ENCODE results near the gene ABCC1.

ABCC1 gene

GRCh38 chr16:16025214-16025968, 76.0 kb downstream of the ABCC1 start:
- peak; percentile 44 to 68 for DNase-seq

- DNase-seq: no peak
Measured at GRCh38 chr16:16027728-16028310, 78.4 kb downstream of the ABCC1 start.

GRCh38 chr16:16028311-16028999, 79.0 kb downstream of the ABCC1 start:
- no peak for DNase-seq

GRCh38 chr16:16029431-16030011, 80.1 kb downstream of the ABCC1 start:
- DNase-seq: no peak

- no peak for DNase-seq
Measured at GRCh38 chr16:16030449-16030848, 81.0 kb downstream of the ABCC1 start.

- no peak for DNase-seq
Measured at GRCh38 chr16:16031401-16031800, 82.0 kb downstream of the ABCC1 start.

- DNase-seq: no peak
Measured at GRCh38 chr16:16032271-16032979, 83.0 kb downstream of the ABCC1 start.

- DNase-seq: no peak
Measured at GRCh38 chr16:16033208-16033717, 83.8 kb downstream of the ABCC1 start.

GRCh38 chr16:16036359-16036792, 87.0 kb downstream of the ABCC1 start:
- DNase-seq: no peak

GRCh38 chr16:16037521-16037920, 88.1 kb downstream of the ABCC1 start:
- no peak for DNase-seq

GRCh38 chr16:16037970-16038369, 88.6 kb downstream of the ABCC1 start:
- no peak for DNase-seq

- no peak for DNase-seq
Measured at GRCh38 chr16:16038950-16039349, 89.5 kb downstream of the ABCC1 start.

- no peak for DNase-seq
Measured at GRCh38 chr16:16041196-16041892, 91.9 kb downstream of the ABCC1 start.

GRCh38 chr16:16042076-16042475, 92.7 kb downstream of the ABCC1 start:
- DNase-seq: no peak

GRCh38 chr16:16045296-16045695, 95.9 kb downstream of the ABCC1 start:
- no peak for DNase-seq

- DNase-seq: no peak
Measured at GRCh38 chr16:16045879-16046278, 96.5 kb downstream of the ABCC1 start.

GRCh38 chr16:16047761-16048160, 98.3 kb downstream of the ABCC1 start:
- DNase-seq: no peak

GRCh38 chr16:16048904-16049582, 99.6 kb downstream of the ABCC1 start:
- no peak for DNase-seq

GRCh38 chr16:16050106-16050505, 100.7 kb downstream of the ABCC1 start:
- no peak for DNase-seq

- DNase-seq: no peak
Measured at GRCh38 chr16:16051132-16051531, 101.7 kb downstream of the ABCC1 start.

- no peak for DNase-seq
Measured at GRCh38 chr16:16052916-16053315, 103.5 kb downstream of the ABCC1 start.

- no peak for DNase-seq
Measured at GRCh38 chr16:16057102-16057501, 107.7 kb downstream of the ABCC1 start.

All from stimulated activated CD4-positive, alpha-beta T cell treated with anti-CD3 and anti-CD28 coated beads, Interleukin-4, amount 100 ng/mL, for 4 hours (primary cell).